Esophagus (tissue), 2 donors: Measurements from ENCODE around the gene GLUL. TPM values are rescaled to one million over a fixed set of nuclear protein-coding genes. Genes with fewer than 3 reads are reported as not detected.
A peak's percentile ranks its signal among the peaks of the same experiment; 100 is the strongest.

ENCODE experiments used
- H3K27ac ChIP-seq, 2 donors: one replicate each; pipeline ENCODE4 v1.5.1; 2013; ENCODE audit warnings: low read depth in 2 of 2, mild to moderate bottlenecking in 2 of 2, inconsistent platforms in 1 of 2, low read length in 1 of 2, moderate library complexity in 1 of 2
- H3K27me3 ChIP-seq, 2 donors: one replicate each; pipeline ENCODE4 v1.6.1; 2013; ENCODE audit warnings: low read length in 2 of 2, control low read depth in 1 of 2, mild to moderate bottlenecking in 1 of 2; ENCODE audit not compliant: insufficient read depth in 2 of 2, control insufficient read depth in 1 of 2
- H3K36me3 ChIP-seq, 2 donors: one replicate each; pipeline ENCODE4 v1.6.1; 2013; ENCODE audit warnings: low read length in 1 of 2; ENCODE audit not compliant: control insufficient read depth in 2 of 2, insufficient read depth in 2 of 2
- H3K4me1 ChIP-seq, 2 donors: one replicate each; pipeline ENCODE4 v1.6.1; 2013; ENCODE audit warnings: low read length in 1 of 2; ENCODE audit not compliant: control insufficient read depth in 2 of 2, insufficient read depth in 2 of 2
- H3K4me3 ChIP-seq, 2 donors: one replicate each; pipeline ENCODE4 v1.5.1; 2013; ENCODE audit warnings: low read length in 2 of 2, mild to moderate bottlenecking in 2 of 2, low read depth in 1 of 2, moderate library complexity in 1 of 2
- H3K9me3 ChIP-seq, 2 donors: one replicate each; pipeline ENCODE4 v1.6.1; 2013; ENCODE audit warnings: mild to moderate bottlenecking in 2 of 2, low read depth in 1 of 2, low read length in 1 of 2, moderate library complexity in 1 of 2; ENCODE audit not compliant: control insufficient read depth in 2 of 2, insufficient read depth in 1 of 2
- WGBS, 2 donors: extraction: QIAGEN DNeasy Blood & Tissue Kit; methylation state at CpG; one replicate each; pipeline ENCODE4 v1.1.7; 2013; 5-methylcytosine and 5-hydroxymethylcytosine counted together
- polyA plus RNA-seq, 2 donors: library from polyadenylated mRNA; stranded (reverse); fragments of 200-250 nt; gene quantifications; one replicate each; pipeline ENCODE4 v1.2.3, GENCODE V29; 2013
- donor health status: healthy with polysubstance abuse.
- donor health status: Bipolar disorder and iron deficiency.

Gene GLUL
- polyA plus RNA-seq, 2 donors = 384 to 627 TPM

- Histone ChIP-seq H3K4me3 (no peak overlapping the region), H3K27ac (no peak overlapping the region), H3K9me3 (no peaks in the 10 kb centered on the region), H3K4me1 (no peaks in the 10 kb centered on the region), H3K27me3 (no peaks in the 10 kb centered on the region), H3K36me3 (no peaks in the 10 kb centered on the region)
- 61 to 80% methylated on average over 1 of the region's 1 CpG for WGBS, 2 donors
Measured at GRCh38 chr1:182351790-182352364, 39.7 kb downstream of the GLUL start.

DNA sequence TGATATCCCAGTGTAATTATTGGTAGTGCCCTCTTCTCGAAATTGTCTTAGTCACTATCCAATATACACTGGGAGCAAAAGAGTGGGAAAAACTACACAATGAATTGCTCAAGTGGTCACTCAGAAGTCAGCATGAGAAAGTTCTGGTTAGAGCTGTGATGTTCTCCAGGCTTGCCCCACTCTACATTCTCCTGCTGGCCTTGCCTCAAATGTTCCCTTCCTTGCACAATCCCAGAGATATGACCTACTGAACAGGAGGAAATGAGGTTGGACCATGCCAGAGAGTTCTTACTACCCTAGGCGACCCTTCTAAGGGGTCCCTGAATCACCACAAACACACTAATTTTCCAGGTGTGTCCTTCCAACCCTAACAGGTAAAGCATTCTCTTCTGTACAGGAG lies 40.8 kb downstream of the GLUL start:
- Histone ChIP-seq H3K4me1 (no peaks in the 10 kb centered on the region), H3K9me3 (no peaks in the 10 kb centered on the region), H3K36me3 (no peaks in the 10 kb centered on the region), H3K4me3 (no peak overlapping the region), H3K27me3 (no peaks in the 10 kb centered on the region), H3K27ac (no peak overlapping the region)
- 87% methylated on average over 2 of the region's 2 CpGs for WGBS, 2 donors

DNA sequence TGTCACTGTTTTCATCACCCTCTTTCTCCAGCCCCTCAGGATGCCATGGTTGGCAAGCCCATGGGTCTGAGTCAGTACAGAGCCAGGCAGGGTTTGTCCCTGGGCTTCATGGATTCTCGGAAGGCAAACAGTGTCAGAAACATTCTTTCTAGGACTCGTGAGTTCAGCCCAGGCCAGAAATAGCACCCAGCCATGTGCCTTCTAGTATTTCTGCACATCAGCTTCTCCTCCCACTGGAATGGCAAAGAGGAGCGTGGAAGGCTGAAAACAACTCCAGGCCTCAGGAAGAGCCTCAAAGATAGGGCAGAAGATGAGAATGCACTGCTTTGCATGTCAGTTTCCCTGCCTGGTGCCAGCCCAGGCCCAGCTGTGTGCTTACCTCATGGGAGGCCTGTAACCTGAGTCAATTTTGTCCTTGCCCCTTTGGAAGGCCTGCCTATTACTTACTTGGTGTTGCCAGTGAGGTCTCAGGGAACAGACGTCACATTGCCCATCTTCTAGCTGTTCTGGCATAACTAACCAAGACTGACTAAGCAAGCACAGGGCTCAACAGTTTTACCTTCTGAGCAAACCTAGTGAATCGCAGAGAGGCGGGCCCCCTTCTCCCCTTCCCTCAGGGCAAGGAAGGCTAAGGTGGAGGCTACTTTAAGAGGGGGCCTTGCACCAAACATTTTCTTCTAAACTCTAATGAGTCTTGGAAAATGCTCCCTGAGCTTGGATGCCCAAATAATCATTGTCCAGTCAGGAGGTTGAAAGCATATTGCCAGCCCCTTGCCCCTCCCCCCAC lies 42.4 kb downstream of the GLUL start:
- H3K36me3 ChIP-seq = no peaks in the 10 kb centered on the region
- no peaks in the 10 kb centered on the region for H3K27me3 ChIP-seq
- no peaks in the 10 kb centered on the region for H3K4me1 ChIP-seq
- 79% methylated on average over 6 of the region's 6 CpGs for WGBS, 2 donors
- no peak overlapping the region for H3K4me3 ChIP-seq
- peak overlapping the region; percentile 10 to 34 for H3K27ac ChIP-seq
- H3K9me3 ChIP-seq = no peaks in the 10 kb centered on the region

- no peaks in the 10 kb centered on the region for H3K9me3 ChIP-seq
- H3K27ac ChIP-seq = no peak overlapping the region
- no peaks in the 10 kb centered on the region for H3K27me3 ChIP-seq
- H3K4me1 ChIP-seq = no peaks in the 10 kb centered on the region
- WGBS, 2 donors = 77 to 84% methylated on average over 5 of the region's 5 CpGs
- no peaks in the 10 kb centered on the region for H3K36me3 ChIP-seq
- no peak overlapping the region for H3K4me3 ChIP-seq
Measured at GRCh38 chr1:182347019-182347418, 44.6 kb downstream of the GLUL start.

- no peaks in the 10 kb centered on the region for H3K36me3 ChIP-seq
- WGBS, 2 donors = 77 to 86% methylated on average over 10 of the region's 10 CpGs
- H3K27me3 ChIP-seq = no peaks in the 10 kb centered on the region
- H3K4me1 ChIP-seq = no peaks in the 10 kb centered on the region
- peak overlapping the region in 1 of 2 donors; percentile 36 for H3K27ac ChIP-seq
- H3K4me3 ChIP-seq = no peak overlapping the region
- H3K9me3 ChIP-seq = no peaks in the 10 kb centered on the region
Measured at GRCh38 chr1:182340233-182341058, 51.1 kb downstream of the GLUL start.

GRCh38 chr1:182339684-182340083 lies 51.9 kb downstream of the GLUL start:
- WGBS, 2 donors = 90 to 94% methylated on average over 8 of the region's 8 CpGs
- no peaks in the 10 kb centered on the region for H3K4me1 ChIP-seq

DNA sequence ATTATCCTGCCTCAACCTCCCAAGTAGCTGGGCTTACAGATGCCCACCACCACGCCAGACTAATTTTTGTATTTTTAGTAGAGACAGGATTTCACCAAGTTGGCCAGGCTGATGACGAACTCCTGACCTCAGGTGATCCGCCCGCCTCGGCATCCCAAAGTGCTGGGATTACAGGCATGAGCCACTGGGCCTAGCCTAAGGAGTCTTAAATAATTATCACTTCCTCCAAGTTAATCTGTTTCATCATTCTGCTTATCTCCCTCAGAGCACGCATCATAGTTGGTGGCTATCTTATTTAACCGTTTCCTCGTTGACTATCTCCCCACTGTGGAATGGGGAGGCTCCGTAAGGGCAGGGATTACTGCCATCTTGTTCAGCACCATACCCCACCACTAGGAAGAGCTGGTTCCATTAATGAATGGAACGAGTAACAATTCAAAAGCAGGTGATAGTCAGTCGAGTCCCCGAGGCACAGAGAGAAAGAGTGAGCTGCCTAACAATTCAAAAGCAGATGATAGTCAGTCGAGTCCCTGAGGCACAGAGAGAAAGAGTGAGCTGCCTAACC lies 52.7 kb downstream of the GLUL start:
- no peaks in the 10 kb centered on the region for H3K4me1 ChIP-seq
- WGBS, 2 donors = 86 to 94% methylated on average over 13 of the region's 13 CpGs
- H3K9me3 ChIP-seq = no peaks in the 10 kb centered on the region
- no peaks in the 10 kb centered on the region for H3K36me3 ChIP-seq
- no peak overlapping the region for H3K27ac ChIP-seq
- H3K27me3 ChIP-seq = no peaks in the 10 kb centered on the region
- no peak overlapping the region for H3K4me3 ChIP-seq

More at GRCh38 chr1:182339684-182340083, 51.9 kb downstream of the GLUL start:
- Histone ChIP-seq H3K9me3 (no peaks in the 10 kb centered on the region), H3K27me3 (no peaks in the 10 kb centered on the region), H3K4me3 (no peak overlapping the region), H3K36me3 (no peaks in the 10 kb centered on the region), H3K27ac (no peak overlapping the region)

GRCh38 chr1:182337736-182338571 lies 53.6 kb downstream of the GLUL start:
- 43 to 53% methylated on average over 10 of the region's 10 CpGs for WGBS, 2 donors
- Histone ChIP-seq H3K4me1 (no peaks in the 10 kb centered on the region), H3K9me3 (no peaks in the 10 kb centered on the region), H3K27me3 (no peaks in the 10 kb centered on the region), H3K27ac (no peak overlapping the region), H3K36me3 (no peaks in the 10 kb centered on the region), H3K4me3 (no peak overlapping the region)
